GM23338 (cell line): ENCODE results near the gene YES1. TPM values are rescaled to one million over a fixed set of nuclear protein-coding genes. Genes with fewer than 3 reads are reported as not detected.
"Not testable (repeated sequence)": the region's sequence is repeated elsewhere in the genome, so short reads cannot be mapped to it uniquely, and the experiment has no call there.

ENCODE experiments used
- ATAC-seq: fragments of 200-7000 bp; cut with Tn5 transposase; 3 replicates; pipeline ENCODE4 v1.9.1; 2020
- DNase-seq: peaks from one replicate; pipeline ENCODE4 v3.0.0-alpha.2; 2015; ENCODE audit warnings: low spot score
- H2AFZ ChIP-seq: fragments of 200-600 bp; sonication (generic); 2 replicates; pipeline ENCODE4 v1.8.0; 2016; ENCODE audit warnings: antibody characterized with exemption, mild to moderate bottlenecking, moderate library complexity
- H3F3A ChIP-seq: fragments of 200-600 bp; sonication (generic); replicated peaks from 2 replicates; pipeline ENCODE4 v1.8.0; 2017; ENCODE audit warnings: antibody characterized with exemption, mixed run types, low read depth
- H3K27ac ChIP-seq: fragments of 200-600 bp; sonication (generic); 2 replicates; pipeline ENCODE4 v1.6.1; 2016; ENCODE audit warnings: low read depth
- H3K27me3 ChIP-seq: fragments of 200-600 bp; sonication (generic); 2 replicates; pipeline ENCODE4 v1.8.0; 2016; ENCODE audit warnings: mild to moderate bottlenecking, mixed run types, moderate library complexity; ENCODE audit not compliant: insufficient read depth
- H3K36me3 ChIP-seq: fragments of 200-600 bp; sonication (generic); 2 replicates; pipeline ENCODE4 v1.8.0; 2016; ENCODE audit warnings: mild to moderate bottlenecking; ENCODE audit not compliant: insufficient read depth
- H3K4me1 ChIP-seq: fragments of 200-600 bp; sonication (generic); 2 replicates; pipeline ENCODE4 v1.8.0; 2016; ENCODE audit warnings: mild to moderate bottlenecking, moderate library complexity; ENCODE audit not compliant: insufficient read depth
- H3K4me2 ChIP-seq: fragments of 200-600 bp; sonication (generic); 2 replicates; pipeline ENCODE4 v1.7.1; 2017; ENCODE audit warnings: mixed run types
- H3K4me3 ChIP-seq: fragments of 200-600 bp; sonication (generic); 2 replicates; pipeline ENCODE4 v1.6.1; 2016; ENCODE audit warnings: mixed run types
- H3K79me2 ChIP-seq: fragments of 200-600 bp; sonication (generic); replicated peaks from 2 replicates; pipeline ENCODE4 v1.8.0; 2017; ENCODE audit warnings: mild to moderate bottlenecking; ENCODE audit not compliant: insufficient read depth
- H3K9me2 ChIP-seq: fragments of 200-600 bp; sonication (generic); 2 replicates; pipeline ENCODE4 v1.8.0; 2017; ENCODE audit not compliant: insufficient read depth
- H4K20me1 ChIP-seq: fragments of 200-600 bp; sonication (generic); replicated peaks from 2 replicates; pipeline ENCODE4 v1.8.0; 2017; ENCODE audit warnings: mild to moderate bottlenecking; ENCODE audit not compliant: insufficient read depth
- H3K27ac Mint-ChIP-seq: 2 replicates; pipeline ENCODE4 v1.8.0; 2020; ENCODE audit warnings: inconsistent platforms, mild to moderate bottlenecking, moderate library complexity, mixed read lengths
- H3K27me3 Mint-ChIP-seq: 3 replicates; pipeline ENCODE4 v1.8.0; 2022; ENCODE audit warnings: low read depth, mild to moderate bottlenecking, moderate library complexity, mixed read lengths, inconsistent platforms; ENCODE audit not compliant: insufficient read depth, poor library complexity
- H3K36me3 Mint-ChIP-seq: 3 replicates; pipeline ENCODE4 v1.8.0; 2021; ENCODE audit warnings: low read depth, mild to moderate bottlenecking, inconsistent platforms, moderate library complexity, mixed read lengths
- H3K4me1 Mint-ChIP-seq: 3 replicates; pipeline ENCODE4 v1.8.0; 2020; ENCODE audit warnings: mild to moderate bottlenecking, inconsistent platforms, mixed read lengths
- H3K4me3 Mint-ChIP-seq: 3 replicates; pipeline ENCODE4 v1.8.0; 2021; ENCODE audit warnings: moderate library complexity, mild to moderate bottlenecking, inconsistent platforms, mixed read lengths
- H3K9me3 Mint-ChIP-seq: 3 replicates; pipeline ENCODE4 v1.8.0; 2020; ENCODE audit warnings: moderate library complexity, mild to moderate bottlenecking, inconsistent platforms, mixed read lengths
- EZH2 ChIP-seq: fragments of 200-600 bp; sonication (generic); IDR thresholded peaks from one replicate; pipeline ENCODE4 v1.8.0; 2017; ENCODE audit warnings: antibody characterized with exemption, mild to moderate bottlenecking, low read depth; ENCODE audit not compliant: unreplicated experiment
- JUNB ChIP-seq: IDR thresholded peaks from one replicate; pipeline ENCODE4 v1.6.1; 2016; ENCODE audit warnings: antibody characterized with exemption; ENCODE audit not compliant: unreplicated experiment
- POLR2AphosphoS5 ChIP-seq: IDR thresholded peaks from 2 replicates; pipeline ENCODE4 v1.6.1; 2016; ENCODE audit warnings: antibody characterized with exemption, low read depth
- STAT1 ChIP-seq: IDR thresholded peaks from one replicate; pipeline ENCODE4 v1.6.1; 2016; ENCODE audit warnings: antibody characterized with exemption; ENCODE audit not compliant: unreplicated experiment
- ZNF114 ChIP-seq: fragments of 250-450 bp; sonication (Bioruptor Pico); IDR thresholded peaks from 2 replicates; pipeline ENCODE4 v1.5.0; 2020; ENCODE audit warnings: mild to moderate bottlenecking, moderate library complexity
- ZNF331 ChIP-seq: fragments of 250-450 bp; sonication (Bioruptor Pico); IDR thresholded peaks from 2 replicates; pipeline ENCODE4 v1.5.0; 2020; ENCODE audit warnings: low read depth, mild to moderate bottlenecking, moderate library complexity
- polyA plus RNA-seq: library from polyadenylated mRNA; unstranded; fragments of >200 nt; fragmentation: Nextera tagmentation; extraction: Ambion mirVana; gene quantifications from 2 replicates; pipeline ENCODE4 v1.2.1, GENCODE V29; 2016
- total RNA-seq: library from RNA; depleted of rRNA; stranded (reverse); fragments of >200 nt; shearing (Covaris generic); gene quantifications from 2 replicates; pipeline ENCODE4 v1.2.3, GENCODE V29; 2014
- TF ChIP-seq, protein P1 (sequence below): fragments of 250-450 bp; sonication (Bioruptor Pico); IDR thresholded peaks from 2 replicates; pipeline ENCODE4 v1.5.0; 2020; ENCODE audit warnings: mild to moderate bottlenecking, moderate library complexity
- TF ChIP-seq, protein P2 (sequence below), 2 experiments: fragments of 200-600 bp in 1 of 2; sonication (generic) in 1 of 2; conservative IDR thresholded peaks; 2 replicates each; pipeline versions ENCODE4 v1.5.1 to v1.6.1; 2016 to 2017; ENCODE audit warnings: antibody characterized with exemption in 2 of 2, low read depth in 2 of 2, mild to moderate bottlenecking in 2 of 2, moderate library complexity in 1 of 2
- TF ChIP-seq, protein P3 (sequence below): IDR thresholded peaks from one replicate; pipeline ENCODE4 v1.6.1; 2018; ENCODE audit warnings: antibody characterized with exemption; ENCODE audit not compliant: unreplicated experiment
- TF ChIP-seq, protein P4 (sequence below): IDR thresholded peaks from 2 replicates; pipeline ENCODE4 v1.6.1; 2016; ENCODE audit warnings: antibody characterized with exemption

YES1 gene
- total and polyA plus RNA-seq, 2 experiments from 2014 or later: 25.4 to 327 TPM

DNA sequence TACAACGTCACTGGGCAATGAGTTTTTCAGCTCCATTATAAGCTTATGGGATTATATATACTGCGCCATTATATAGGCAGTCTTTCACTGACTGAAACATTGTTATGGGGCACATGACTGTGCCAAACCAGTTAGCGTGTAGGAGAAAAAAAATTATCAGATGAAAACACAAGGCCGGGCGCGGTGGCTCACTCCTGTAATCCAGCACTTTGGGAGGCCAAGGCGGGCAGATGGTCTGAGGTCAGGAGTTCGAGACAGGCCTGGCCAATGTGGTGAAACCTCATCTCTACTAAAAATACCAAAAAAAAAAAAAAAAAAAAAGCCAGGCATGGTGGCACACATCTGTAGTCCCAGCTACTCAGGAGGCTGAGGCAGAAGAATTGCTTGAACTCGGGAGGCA is 129.6 kb downstream of the YES1 start:
- H3F3A ChIP-seq, H2AFZ ChIP-seq, H3K79me2 ChIP-seq, DNase-seq, H3K9me2 ChIP-seq, H3K4me3 Mint-ChIP-seq, H3K4me3 ChIP-seq, H3K4me2 ChIP-seq, H3K27ac Mint-ChIP-seq, H3K27ac ChIP-seq, H4K20me1 ChIP-seq, H3K9me3 Mint-ChIP-seq, ATAC-seq, H3K27me3 ChIP-seq: not testable (repeated sequence)
- Mint-ChIP-seq H3K27me3 (peaks cover 21% of the 10 kb centered on the region), H3K4me1 (peaks cover 27% of the 10 kb centered on the region), H3K36me3 (peaks cover 77% of the 10 kb centered on the region)
- H3K4me1 ChIP-seq: peaks cover 15% of the 10 kb centered on the region; the same call in 1 of the 2 replicates
- peaks cover 11% of the 10 kb centered on the region; the same call in 1 of the 2 replicates for H3K36me3 ChIP-seq

DNA sequence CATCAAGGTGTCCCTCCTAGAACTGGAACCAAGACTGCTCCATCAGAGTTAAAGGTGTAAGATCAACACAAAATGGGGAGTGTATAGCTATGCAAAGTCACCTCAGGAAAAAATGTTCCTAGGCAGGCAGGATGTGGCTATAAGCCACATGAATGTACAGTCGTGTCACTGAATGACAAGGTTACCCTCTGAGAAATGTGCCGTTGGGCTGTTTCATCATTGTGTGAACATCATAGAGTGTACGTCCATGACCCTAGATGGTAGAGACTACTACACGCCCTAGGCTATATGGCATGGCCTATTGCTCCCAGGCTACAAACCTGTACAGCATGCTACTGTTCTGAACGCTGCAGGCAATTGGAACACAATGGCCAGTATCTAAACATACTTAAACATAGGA is 130.1 kb downstream of the YES1 start:
- H3K9me2 ChIP-seq: no peaks in the 10 kb centered on the region
- H3K79me2 ChIP-seq: no peaks in the 10 kb centered on the region
- no peak overlapping the region for H3K4me2 ChIP-seq
- no peaks in the 10 kb centered on the region for H3K27me3 ChIP-seq
- Mint-ChIP-seq H3K4me3 (no peak overlapping the region), H3K27ac (no peak overlapping the region), H3K27me3 (peaks cover 21% of the 10 kb centered on the region), H3K4me1 (peaks cover 23% of the 10 kb centered on the region), H3K36me3 (peaks cover 77% of the 10 kb centered on the region), H3K9me3 (no peaks in the 10 kb centered on the region)
- DNase-seq (no peak), ATAC-seq (no peak)
- no peak overlapping the region for H3K27ac ChIP-seq
- no peak overlapping the region for H3K4me3 ChIP-seq
- no peak overlapping the region for H2AFZ ChIP-seq
- H3F3A ChIP-seq: no peaks in the 10 kb centered on the region
- H4K20me1 ChIP-seq: peaks cover 3% of the 10 kb centered on the region
- peaks cover 11% of the 10 kb centered on the region; the same call in 1 of the 2 replicates for H3K36me3 ChIP-seq
- H3K4me1 ChIP-seq: peaks cover 12% of the 10 kb centered on the region; the same call in 1 of the 2 replicates
- TF ChIP-seq JUNB (no peak), STAT1 (no peak), ZNF331 (no peak), EZH2 (no peak), POLR2AphosphoS5 (no peak), ZNF114 (CRISPR knock-in tag) (no peak)
- TF ChIP-seq, protein P1, sequence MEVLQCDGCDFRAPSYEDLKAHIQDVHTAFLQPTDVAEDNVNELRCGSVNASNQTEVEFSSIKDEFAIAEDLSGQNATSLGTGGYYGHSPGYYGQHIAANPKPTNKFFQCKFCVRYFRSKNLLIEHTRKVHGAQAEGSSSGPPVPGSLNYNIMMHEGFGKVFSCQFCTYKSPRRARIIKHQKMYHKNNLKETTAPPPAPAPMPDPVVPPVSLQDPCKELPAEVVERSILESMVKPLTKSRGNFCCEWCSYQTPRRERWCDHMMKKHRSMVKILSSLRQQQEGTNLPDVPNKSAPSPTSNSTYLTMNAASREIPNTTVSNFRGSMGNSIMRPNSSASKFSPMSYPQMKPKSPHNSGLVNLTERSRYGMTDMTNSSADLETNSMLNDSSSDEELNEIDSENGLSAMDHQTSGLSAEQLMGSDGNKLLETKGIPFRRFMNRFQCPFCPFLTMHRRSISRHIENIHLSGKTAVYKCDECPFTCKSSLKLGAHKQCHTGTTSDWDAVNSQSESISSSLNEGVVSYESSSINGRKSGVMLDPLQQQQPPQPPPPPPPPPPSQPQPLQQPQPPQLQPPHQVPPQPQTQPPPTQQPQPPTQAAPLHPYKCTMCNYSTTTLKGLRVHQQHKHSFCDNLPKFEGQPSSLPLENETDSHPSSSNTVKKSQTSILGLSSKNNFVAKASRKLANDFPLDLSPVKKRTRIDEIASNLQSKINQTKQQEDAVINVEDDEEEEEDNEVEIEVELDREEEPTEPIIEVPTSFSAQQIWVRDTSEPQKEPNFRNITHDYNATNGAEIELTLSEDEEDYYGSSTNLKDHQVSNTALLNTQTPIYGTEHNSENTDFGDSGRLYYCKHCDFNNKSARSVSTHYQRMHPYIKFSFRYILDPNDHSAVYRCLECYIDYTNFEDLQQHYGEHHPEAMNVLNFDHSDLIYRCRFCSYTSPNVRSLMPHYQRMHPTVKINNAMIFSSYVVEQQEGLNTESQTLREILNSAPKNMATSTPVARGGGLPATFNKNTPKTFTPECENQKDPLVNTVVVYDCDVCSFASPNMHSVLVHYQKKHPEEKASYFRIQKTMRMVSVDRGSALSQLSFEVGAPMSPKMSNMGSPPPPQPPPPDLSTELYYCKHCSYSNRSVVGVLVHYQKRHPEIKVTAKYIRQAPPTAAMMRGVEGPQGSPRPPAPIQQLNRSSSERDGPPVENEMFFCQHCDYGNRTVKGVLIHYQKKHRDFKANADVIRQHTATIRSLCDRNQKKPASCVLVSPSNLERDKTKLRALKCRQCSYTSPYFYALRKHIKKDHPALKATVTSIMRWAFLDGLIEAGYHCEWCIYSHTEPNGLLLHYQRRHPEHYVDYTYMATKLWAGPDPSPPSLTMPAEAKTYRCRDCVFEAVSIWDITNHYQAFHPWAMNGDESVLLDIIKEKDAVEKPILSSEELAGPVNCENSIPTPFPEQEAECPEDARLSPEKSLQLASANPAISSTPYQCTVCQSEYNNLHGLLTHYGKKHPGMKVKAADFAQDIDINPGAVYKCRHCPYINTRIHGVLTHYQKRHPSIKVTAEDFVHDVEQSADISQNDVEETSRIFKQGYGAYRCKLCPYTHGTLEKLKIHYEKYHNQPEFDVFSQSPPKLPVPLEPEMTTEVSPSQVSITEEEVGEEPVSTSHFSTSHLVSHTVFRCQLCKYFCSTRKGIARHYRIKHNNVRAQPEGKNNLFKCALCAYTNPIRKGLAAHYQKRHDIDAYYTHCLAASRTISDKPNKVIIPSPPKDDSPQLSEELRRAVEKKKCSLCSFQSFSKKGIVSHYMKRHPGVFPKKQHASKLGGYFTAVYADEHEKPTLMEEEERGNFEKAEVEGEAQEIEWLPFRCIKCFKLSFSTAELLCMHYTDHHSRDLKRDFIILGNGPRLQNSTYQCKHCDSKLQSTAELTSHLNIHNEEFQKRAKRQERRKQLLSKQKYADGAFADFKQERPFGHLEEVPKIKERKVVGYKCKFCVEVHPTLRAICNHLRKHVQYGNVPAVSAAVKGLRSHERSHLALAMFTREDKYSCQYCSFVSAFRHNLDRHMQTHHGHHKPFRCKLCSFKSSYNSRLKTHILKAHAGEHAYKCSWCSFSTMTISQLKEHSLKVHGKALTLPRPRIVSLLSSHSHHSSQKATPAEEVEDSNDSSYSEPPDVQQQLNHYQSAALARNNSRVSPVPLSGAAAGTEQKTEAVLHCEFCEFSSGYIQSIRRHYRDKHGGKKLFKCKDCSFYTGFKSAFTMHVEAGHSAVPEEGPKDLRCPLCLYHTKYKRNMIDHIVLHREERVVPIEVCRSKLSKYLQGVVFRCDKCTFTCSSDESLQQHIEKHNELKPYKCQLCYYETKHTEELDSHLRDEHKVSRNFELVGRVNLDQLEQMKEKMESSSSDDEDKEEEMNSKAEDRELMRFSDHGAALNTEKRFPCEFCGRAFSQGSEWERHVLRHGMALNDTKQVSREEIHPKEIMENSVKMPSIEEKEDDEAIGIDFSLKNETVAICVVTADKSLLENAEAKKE (CRISPR knock-in tag): no peak
- TF ChIP-seq, protein P2, sequence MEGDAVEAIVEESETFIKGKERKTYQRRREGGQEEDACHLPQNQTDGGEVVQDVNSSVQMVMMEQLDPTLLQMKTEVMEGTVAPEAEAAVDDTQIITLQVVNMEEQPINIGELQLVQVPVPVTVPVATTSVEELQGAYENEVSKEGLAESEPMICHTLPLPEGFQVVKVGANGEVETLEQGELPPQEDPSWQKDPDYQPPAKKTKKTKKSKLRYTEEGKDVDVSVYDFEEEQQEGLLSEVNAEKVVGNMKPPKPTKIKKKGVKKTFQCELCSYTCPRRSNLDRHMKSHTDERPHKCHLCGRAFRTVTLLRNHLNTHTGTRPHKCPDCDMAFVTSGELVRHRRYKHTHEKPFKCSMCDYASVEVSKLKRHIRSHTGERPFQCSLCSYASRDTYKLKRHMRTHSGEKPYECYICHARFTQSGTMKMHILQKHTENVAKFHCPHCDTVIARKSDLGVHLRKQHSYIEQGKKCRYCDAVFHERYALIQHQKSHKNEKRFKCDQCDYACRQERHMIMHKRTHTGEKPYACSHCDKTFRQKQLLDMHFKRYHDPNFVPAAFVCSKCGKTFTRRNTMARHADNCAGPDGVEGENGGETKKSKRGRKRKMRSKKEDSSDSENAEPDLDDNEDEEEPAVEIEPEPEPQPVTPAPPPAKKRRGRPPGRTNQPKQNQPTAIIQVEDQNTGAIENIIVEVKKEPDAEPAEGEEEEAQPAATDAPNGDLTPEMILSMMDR (conservative IDR thresholded peaks at IDR 0.05; ENCODE audit: low read depth in 2 of 2): no peak
- TF ChIP-seq, protein P3, sequence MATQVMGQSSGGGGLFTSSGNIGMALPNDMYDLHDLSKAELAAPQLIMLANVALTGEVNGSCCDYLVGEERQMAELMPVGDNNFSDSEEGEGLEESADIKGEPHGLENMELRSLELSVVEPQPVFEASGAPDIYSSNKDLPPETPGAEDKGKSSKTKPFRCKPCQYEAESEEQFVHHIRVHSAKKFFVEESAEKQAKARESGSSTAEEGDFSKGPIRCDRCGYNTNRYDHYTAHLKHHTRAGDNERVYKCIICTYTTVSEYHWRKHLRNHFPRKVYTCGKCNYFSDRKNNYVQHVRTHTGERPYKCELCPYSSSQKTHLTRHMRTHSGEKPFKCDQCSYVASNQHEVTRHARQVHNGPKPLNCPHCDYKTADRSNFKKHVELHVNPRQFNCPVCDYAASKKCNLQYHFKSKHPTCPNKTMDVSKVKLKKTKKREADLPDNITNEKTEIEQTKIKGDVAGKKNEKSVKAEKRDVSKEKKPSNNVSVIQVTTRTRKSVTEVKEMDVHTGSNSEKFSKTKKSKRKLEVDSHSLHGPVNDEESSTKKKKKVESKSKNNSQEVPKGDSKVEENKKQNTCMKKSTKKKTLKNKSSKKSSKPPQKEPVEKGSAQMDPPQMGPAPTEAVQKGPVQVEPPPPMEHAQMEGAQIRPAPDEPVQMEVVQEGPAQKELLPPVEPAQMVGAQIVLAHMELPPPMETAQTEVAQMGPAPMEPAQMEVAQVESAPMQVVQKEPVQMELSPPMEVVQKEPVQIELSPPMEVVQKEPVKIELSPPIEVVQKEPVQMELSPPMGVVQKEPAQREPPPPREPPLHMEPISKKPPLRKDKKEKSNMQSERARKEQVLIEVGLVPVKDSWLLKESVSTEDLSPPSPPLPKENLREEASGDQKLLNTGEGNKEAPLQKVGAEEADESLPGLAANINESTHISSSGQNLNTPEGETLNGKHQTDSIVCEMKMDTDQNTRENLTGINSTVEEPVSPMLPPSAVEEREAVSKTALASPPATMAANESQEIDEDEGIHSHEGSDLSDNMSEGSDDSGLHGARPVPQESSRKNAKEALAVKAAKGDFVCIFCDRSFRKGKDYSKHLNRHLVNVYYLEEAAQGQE: no peak
- TF ChIP-seq, protein P4, sequence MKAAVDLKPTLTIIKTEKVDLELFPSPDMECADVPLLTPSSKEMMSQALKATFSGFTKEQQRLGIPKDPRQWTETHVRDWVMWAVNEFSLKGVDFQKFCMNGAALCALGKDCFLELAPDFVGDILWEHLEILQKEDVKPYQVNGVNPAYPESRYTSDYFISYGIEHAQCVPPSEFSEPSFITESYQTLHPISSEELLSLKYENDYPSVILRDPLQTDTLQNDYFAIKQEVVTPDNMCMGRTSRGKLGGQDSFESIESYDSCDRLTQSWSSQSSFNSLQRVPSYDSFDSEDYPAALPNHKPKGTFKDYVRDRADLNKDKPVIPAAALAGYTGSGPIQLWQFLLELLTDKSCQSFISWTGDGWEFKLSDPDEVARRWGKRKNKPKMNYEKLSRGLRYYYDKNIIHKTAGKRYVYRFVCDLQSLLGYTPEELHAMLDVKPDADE: no peak
